SK-N-MC (cell line): ENCODE results near the gene ARHGAP28.

Source experiments
- EZH2 ChIP-seq: fragments of 200-600 bp; sonication (generic); IDR thresholded peaks from one replicate; pipeline ENCODE4 v1.6.1; 2017; ENCODE audit warnings: antibody characterized with exemption
- POLR2AphosphoS5 ChIP-seq: IDR thresholded peaks from 2 replicates; pipeline ENCODE4 v1.6.1; 2012; ENCODE audit warnings: mild to moderate bottlenecking, low read depth, low read length, borderline replicate concordance

DNA sequence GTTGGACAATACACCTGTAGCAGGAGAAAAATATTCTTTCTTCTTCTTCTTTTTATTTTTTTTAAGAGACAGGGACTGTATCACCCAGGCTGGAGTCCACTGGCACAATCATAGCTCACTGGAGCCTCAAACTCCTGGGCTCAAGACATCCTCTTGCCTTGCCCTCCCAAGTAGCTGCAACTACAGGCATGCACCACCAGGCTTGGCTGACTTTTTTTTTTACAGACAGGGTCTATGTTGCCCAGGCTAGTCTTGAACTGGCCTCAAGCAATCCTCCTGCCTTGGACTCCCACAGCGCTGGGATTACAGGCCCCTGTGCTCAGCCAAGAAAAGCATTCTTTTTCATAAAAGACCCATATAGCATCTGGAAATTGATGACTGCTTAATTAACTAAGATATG, 17.1 kb upstream of the ARHGAP28 start:
- TF ChIP-seq POLR2AphosphoS5 (no peak), EZH2 (no peak)
